Measurements from ENCODE around the gene FN3KRP.

Gene FN3KRP

DNA sequence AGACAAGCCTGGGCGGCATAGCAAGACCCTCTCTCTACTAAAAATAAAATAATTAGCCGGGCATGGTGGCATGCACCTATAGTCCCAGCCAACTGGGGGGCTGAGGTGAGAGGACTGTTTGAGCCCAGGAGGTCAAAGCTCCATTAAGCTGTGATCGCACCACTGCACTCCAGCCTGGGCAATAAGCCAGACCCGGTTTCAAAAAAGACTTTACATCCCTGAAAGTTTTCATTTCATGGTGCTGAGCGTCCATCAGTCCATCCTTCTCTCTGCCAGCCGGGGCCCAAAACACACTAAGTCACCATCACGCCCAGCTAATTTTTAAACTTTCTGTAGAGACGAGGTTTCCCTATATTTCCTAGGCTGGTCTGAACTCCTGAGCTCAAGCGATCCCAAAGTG lies 28.6 kb upstream of the FN3KRP start:
- DNase-seq: no peak

DNA sequence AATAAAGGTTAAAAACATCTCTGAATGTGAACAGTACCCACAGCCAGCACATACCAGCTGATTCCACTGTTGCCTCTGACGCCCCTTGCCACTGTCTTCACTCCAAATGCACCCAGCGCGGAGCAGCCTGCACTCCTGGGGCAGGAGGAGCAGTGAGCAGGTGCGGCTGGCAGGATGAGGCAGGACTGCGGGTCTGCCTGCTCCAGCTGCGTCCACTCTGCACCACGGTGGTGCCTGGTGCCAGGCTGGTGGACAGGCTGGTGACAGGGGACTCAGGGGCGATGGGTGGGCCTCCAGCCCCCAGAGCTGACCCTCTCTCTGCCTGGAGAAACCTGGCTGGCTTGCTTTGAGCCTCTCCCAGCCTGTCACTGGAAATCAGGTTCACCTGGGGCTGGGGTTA lies 27.4 kb upstream of the FN3KRP start:
- no peak for DNase-seq

DNA sequence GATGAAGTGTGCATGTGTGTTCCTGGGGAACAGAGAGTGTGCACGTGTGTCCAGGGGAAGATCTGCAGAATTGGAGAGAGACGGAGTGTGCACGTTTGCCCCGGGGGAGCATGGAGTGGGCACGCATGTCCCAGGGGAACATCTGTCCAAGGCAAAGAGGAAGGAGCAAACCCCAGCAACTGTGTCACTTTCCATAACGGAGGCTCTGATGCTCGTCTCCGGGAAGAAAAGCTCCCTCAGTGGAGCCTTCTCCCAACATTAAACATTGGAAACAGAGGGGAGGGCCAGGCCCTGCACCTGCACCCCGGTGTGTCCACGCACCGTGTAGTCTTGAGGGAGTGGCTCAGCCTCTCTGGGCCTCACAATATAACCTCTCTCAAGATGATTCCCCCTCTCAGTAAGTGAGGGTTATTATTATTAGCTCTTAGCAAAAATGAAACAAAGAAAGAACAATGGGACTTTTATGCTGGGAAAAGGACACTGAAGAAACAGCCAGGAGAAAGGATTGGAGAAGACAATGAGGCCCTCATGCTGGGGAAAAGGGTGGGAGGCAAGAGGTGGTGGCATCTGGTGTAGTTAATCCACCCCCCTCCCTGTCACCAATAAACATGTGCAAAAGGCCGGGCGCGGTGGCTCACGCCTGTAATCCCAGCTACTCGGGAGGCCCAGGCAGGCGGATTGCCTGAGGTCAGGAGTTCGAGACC lies 25.6 kb upstream of the FN3KRP start:
- DNase-seq: no peak

DNA sequence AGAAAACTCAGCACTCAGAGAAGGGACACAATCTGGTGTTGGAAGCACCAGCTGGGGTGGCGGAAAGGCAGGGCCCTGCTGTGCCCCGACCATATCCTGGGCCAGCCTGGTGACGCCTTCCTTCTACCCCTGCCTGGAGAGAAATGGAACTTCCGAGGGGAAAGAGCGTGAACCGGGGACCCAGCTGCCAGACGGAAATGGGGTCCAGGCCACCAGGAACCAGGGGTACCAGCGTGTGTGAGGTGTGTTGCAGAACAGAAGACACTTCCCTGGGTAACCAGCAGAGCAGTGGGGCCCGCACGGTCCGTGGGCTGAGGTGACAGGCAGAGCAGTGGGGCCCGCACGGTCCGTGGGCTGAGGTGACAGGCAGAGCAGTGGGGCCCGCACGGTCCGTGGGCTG lies 24.8 kb upstream of the FN3KRP start:
- DNase-seq: no peak

DNA sequence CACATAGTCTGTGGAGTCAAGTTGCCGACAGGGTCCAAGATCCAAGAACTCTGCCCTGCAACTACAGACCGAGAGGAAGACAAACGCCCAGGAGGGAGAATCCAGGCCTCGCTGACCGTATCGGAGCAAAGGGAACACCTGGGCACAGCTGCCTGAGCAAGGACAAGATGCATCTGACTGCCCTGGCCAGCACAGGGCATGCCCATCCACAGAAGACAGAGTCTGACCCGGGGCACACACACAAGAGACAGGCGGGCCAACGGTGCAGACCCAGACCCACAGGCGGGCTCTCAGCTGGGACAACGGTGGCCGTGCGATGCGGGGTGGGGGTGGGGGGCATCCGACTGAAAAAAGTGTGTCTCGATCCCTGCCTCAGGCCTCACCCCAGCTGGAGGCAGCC lies 24.2 kb upstream of the FN3KRP start:
- DNase-seq: no peak

DNA sequence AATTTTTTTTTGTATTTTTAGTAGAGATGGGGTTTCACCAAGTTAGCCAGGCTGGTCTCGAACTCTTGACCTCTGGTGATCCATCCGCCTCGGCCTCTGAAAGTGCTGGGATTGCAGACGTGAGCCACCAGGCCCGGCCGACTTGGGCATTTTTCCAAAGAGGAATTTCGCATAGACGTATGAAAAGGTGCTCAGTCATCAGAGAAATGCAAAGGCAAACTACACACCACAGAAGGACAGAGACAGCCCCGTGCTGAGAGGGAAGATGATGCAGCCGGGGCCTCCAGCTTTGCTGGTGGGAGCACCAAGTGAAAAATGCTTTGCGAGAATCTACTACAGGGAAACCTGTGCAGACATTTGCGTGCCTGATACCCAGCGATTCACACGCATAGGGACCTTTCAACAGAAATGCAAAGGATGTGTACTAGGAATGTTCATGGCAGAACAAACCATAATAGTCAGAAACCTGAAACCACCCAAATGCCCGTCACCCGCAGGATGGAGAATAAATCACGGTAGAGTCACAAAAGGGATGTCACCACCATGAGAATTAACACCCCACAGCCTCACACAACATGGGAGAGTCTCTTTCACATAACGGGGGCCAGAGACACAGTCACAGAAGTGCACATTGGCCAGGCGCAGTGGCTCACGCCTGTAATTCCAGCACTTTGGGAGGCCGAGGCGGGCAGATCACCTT lies 23.2 kb upstream of the FN3KRP start:
- DNase-seq: no peak

DNA sequence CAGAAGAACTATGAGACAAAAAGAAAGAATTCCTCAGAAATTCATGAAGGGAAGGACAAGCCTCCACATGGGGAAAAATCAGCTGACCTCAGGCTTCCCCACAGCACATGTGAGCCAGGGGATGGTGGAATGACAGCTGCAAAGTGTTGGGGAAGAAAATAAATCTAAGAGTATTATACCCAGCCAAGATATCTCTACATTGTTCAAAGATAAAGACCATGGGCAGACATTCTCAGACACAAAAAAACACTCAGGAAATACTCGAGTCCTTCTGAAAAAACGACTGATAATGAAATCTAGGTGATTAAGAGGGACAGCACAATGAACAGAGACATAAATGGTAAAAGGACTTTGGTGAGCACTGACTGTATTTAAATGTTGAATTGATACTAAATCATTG lies 21.9 kb upstream of the FN3KRP start:
- no peak for DNase-seq

DNA sequence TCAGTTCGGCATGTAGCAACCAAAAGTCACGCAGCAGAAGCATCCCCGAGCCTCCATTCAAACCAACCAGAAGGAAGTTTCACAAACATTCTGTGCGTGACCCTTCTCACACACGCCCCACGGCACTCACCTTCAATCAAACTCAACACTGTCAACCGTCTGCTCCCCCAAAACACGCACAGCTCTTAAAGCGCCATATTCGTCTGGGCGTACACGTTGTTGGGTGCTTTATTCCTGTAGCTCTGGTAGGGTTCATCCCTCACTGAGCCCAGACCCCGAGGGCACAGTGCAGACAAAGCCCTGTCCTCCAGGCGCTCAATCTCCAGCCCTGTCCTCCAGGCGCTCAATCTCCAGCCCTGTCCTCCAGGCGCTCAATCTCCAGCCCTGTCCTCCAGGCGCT lies 20.2 kb upstream of the FN3KRP start:
- no peak for DNase-seq

DNA sequence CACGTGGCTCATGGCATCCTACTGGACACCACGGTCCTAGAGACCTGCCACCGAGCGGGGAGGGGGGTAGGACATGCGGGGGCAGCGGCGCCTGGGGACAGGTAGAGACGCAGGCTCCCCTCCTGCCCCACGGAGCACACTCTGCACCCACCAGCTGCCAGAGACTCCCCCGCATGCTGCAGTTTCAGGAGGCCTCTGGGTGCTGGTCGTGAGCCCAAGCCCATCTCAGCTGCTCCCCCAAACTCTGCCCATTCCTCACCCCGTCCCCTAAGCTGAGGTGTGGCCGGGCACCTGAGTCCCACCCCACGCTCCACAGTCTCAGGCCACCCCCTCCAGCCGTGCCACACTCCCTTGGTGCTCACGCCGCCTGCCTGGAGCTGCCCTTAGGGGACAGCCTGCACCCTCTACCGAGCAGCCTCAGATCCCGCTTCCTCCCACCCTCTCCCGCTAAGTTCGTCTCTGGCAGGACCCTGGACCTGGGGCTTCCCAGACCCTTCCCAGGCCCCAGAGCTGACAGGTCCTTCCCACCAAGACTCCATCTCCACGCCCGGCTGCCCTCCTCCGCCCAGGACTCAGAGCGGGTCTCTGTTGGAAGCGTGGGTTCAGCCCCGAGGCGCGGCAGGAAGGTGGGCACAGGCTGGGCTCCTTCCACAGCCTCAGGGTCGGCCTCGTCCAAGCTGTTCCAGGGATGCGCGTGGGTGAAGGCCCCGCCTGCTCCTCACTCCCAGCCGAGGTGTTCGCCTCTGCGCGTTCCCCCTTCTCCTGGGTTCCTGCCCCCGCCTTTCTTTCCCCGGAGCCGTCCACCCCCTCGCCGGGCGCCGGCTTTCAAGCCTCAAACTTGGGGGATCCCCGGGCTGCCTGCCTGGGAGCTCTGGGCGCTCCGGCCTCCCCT lies 19.3 kb upstream of the FN3KRP start:
- no peak for DNase-seq

DNA sequence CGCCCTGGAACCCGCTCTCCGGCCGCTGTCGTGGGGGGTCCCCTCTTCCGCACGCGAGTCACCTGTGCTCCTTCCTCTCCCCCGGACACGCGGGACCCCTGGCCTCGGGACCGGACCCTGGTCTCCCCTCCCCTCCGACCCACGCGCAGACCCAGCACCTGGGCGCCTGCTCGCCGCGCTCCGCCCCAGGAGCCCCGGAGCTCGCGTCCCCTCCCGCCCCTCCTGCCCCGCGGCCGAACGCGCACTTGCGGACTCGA lies 18.8 kb upstream of the FN3KRP start:
- no peak for DNase-seq

DNA sequence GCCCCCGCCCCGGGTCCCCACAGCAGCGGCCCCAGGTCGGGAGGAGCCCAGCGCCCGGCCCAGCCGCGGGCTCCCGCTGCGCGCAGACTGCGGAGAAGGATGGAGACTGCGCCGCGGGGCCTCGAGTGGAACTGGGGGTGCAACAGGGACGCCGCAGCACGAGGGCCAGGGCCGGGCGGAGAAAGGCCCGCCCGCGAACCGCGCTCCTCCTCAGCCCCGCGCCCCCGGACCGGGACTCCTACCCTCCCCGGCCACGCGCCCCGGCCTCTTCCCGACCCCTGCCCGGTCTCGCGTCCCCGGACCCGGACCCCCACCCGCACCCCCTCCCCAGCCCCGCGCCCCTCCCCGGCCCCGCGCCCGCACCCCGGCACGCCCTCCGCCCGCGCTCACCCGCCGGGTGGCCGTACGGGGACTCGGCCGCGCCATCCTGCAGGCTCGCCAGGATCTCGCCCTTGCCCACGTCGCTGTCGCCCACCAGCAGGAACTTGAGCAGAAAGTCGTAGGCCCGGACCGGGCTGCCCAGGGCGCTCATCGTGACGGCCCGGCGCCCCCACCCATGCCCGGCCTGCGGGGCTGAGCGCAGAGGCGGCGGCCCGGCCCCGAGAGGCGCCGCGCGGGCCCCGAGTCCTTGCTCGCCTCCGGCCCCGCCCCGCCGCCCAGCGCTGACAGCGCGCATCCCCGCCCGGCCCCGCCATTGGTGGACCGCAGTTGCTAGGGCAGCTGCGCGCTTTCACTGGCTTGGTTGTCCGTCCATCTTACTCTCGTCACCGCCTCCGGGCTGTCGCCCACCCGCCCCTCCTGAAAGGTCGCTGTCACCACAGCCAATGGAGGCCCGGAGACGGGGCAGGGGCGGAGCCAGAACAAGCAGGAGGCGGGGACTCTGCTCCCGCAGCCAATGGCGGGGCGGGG lies 18.2 kb upstream of the FN3KRP start, which contains the start of gene RAB40B:
TSS of gene RAB40B (minus strand) at position 634 of the 909 bp plus-strand sequence. CDS start at position 532, 102 bp downstream.
- DNase-seq: peak; percentile 96

DNA sequence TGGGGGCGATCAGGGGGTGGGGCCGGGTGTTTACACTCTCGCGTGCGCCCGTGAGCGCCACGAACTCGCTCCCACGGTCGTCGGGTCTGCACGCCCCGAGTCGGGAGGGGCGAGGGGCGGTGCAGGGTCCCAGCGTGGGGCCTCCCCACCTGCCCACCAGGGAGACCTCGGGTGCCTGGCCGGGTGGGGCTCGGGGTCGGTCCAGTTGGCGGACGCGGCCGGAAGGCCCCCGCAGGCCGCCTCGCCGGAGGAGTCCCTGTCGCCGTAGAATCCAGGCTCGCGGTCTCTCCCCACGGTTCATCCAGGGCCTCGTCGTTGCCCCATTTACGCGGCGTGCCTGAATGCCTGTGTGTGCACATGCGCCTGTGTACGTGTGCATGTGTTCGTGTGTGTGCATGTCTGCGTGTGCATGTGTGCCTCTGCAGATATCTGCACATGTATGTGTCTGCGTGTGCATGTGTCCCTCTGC lies 17.5 kb upstream of the FN3KRP start:
- no peak for DNase-seq

DNA sequence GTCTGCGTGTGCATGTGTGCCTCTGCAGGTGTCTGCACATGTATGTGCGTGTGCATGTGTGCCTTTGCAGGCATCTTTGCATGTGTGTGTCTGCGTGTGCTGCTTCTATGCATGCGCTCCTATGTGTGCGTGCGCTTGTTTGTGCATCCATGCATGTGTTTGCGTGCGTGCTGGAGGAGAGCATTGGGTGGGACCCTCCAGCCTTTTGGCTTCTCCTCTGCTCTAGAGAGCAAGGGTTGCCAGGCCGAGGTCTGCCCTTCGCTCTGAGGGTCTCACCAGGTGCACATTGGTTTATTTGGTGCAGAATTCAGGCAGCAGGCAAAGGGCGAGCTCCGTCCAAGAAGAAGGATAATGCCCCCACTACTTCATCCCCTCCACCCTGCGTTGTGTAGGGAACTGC lies 17.0 kb upstream of the FN3KRP start:
- DNase-seq: no peak

DNA sequence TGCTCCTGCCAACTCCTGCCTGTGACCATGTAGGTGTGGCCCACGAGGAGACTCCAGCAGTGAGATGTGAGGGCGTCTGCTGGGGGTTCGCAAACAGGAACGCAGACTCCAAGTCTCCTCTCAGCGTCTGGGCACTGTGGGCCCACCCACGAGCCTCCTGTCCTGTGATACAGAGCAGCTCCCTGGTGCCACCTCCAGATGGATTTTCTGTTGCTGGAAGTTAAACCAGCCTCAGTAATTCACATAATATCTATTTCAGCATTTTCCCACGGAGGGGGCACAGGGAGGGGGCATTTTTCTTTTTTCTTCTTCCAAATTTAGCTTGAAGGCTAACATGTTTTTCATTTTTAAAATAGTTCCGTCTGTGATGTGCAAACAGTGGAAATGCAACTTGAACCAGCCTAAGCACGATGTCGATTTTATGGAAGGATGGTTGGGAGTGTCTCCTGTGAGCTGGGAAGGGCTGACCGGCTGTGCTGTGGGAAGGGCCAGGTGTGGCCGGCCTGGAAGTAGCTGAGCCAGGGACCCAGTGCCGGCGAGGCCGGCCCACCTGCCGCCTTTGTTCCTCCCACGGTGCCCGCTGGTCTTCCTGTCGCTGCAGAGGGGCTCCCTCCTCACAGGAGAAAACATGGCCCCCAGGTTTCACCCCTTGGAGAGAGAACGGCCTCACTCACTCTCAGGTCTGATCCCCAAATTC lies 14.1 kb upstream of the FN3KRP start:
- DNase-seq: no peak

DNA sequence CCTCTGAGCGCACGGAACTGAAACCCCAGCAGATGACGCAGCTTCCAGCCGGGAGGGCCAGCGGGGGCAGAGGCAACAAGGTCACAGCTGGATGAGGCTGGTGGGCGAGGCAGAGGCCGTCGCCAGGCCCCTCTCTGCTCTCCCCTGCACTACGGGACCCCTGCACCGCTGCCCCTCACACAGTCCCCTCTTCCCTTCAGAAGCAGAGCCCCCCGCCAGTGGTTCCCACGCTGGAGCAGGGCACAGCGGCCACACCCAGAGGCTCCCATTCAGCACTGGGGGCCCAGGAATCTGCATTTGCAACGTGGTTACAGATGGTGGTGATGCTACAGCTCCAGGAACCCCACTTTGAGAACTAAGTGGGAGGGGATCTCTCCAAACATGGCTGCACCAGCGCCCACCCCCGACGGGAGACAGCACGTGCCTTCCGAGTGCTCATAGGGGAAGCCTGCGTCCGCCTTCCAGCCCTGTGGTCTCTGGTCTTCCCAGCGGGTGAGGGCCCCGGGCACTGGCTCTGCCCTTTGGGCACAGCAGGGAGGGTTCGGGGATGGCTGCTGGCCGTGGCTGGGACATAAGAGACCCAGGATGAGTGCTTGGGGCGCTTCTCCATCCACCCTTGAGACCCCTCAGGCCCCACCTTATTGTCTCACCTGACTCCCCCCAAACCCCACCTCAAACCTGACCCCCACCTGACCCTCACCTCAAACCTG lies 13.3 kb upstream of the FN3KRP start:
- DNase-seq: no peak

DNA sequence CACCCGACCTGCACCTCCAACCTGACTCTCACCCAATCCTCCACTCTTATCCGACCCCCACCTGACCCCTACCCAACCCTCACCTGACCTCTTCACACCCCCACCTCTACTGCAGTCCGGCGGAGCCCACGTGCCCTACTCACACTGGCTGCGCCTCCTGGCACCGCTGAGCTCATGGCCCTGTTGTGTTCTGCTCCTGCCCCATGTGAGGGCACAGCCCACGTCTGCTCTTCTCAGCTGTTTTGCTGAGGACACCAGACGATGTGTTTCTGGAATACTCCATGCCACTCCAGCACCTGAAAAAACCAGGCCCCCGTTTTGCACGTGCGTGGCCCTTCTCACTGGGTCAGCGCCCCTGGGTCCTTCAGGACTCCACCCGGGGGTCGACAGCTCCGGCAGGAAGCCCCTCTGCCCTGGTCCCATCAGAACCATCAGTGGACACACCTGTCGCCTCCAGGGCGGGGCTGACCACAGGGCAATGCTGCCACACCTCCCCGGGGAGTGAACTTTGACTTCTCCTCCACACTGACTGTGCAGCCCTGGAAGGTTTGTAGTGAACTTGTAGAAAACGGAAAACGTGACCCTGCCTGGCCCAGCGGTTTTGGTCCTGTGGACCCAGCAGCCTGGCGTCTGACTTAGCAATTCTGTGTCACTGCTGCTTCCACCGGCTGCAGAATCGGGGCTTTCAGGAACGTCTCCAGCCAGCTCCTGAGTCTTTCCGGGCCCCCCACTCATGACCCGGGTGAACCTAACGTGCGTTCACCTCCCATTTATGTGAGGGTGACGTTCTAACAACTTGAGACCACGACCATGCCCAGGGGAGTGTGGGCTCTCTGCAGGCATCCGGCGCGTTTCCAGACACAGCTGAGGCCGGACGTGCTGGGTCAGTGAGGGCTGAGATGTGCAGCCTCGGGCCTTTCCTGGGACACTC lies 12.3 kb upstream of the FN3KRP start:
- no peak for DNase-seq

DNA sequence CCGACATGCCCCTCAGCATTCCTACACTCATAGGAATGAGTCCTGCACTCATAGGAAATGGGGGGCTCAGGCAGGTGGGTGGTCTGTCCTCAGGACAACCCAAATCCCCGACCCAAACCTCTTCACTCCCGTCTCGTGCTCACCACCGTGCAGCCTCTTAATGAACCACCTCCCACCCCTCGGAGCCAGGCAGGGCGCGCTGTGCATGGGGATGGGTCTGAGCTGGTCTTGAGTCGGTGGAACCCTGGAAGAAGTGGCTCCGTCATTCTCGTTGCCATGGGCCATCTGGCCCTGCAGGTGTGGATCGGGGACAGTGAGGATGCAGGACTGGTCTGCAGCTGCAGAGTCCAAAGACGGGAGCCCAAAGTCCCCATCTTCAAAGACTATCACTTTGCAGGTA lies 11.6 kb upstream of the FN3KRP start:
- no peak for DNase-seq

DNA sequence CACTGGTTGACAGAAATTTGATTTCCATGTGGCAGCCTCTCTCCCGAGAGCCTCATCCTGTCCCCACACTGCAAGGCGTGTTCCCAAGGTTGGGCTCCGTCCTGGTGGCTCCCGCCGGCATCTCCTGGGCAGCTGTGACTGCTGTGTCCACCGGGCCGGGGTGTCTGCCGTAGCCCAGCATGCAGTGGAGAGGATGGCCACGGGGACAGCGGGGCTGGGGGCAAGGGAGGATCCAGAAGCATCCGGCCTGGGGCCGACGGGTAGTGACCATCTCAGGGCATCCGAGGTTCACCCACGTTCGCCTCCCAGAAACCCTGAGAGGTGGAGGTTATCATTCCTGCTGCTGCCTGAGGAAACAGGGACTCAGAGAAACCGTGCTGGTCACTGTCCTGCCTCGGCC lies 10.8 kb upstream of the FN3KRP start:
- no peak for DNase-seq

DNA sequence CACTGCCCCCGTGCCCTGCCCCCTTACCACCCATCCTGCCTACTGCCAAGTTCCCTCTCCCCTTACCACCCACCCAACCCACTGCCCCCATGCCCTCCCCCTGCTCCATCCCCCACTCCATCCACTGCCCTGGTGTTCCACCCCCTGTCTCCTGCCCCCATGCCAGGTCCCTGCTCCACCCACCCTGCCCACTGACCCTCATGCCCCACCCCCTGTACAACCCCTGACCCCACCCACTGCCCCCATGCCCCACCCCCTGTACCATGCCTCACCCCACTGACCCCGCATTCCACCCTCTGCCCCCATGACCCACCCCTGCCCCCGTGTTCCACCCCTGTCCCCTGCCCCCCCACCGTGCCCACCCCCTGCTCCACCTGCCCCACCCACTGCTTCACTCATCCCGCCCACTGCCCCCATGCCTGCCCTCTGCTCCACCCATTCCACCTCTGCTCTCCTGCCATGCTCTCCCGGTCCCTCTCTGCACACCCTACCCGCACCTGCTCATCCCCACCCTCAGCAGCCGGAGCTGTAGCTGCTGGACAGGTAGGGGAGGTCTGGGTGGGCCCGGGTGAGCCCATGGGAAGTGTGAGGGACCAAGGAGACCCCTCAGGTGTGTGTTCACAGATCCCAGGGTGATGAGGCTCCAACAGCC lies 7.4 kb upstream of the FN3KRP start:
- no peak for DNase-seq
